Neural cell (in vitro differentiated cells): ENCODE measurements around the gene HK1. TPM values are rescaled to one million over a fixed set of nuclear protein-coding genes. Genes with fewer than 3 reads are reported as not detected.

Experiments used
- H2AFZ ChIP-seq: fragments of 200-600, 300-800 bp; sonication (generic), shearing (Covaris generic); 2 replicates; pipeline ENCODE4 v1.6.0; 2014; ENCODE audit warnings: low read depth, mild to moderate bottlenecking, antibody characterized with exemption, low read length, moderate library complexity
- H3F3A ChIP-seq: fragments of 200-600 bp; shearing (Covaris generic); 2 replicates; pipeline ENCODE4 v1.6.1; 2016; ENCODE audit warnings: mild to moderate bottlenecking, moderate library complexity, mixed read lengths, antibody characterized with exemption, low read length; ENCODE audit not compliant: insufficient read depth, poor library complexity, severe bottlenecking
- H3K27ac ChIP-seq: fragments of 200-600, 300-800 bp; sonication (generic), shearing (Covaris generic); 2 replicates; pipeline ENCODE4 v1.5.1; 2014; ENCODE audit warnings: mild to moderate bottlenecking, low read length, moderate library complexity
- H3K27me3 ChIP-seq: fragments of 300-800, 200-600 bp; sonication (generic), shearing (Covaris generic); 2 replicates; pipeline ENCODE4 v1.6.0; 2014; ENCODE audit warnings: mild to moderate bottlenecking, low read depth, low read length, moderate library complexity; ENCODE audit not compliant: insufficient read depth
- H3K36me3 ChIP-seq: fragments of 300-800, 200-600 bp; sonication (generic), shearing (Covaris generic); 2 replicates; pipeline ENCODE4 v1.5.1; 2014; ENCODE audit warnings: mild to moderate bottlenecking, antibody characterized with exemption, low read length, moderate library complexity; ENCODE audit not compliant: insufficient read depth
- H3K4me2 ChIP-seq: fragments of 300-800, 200-600 bp; sonication (generic), shearing (Covaris generic); 2 replicates; pipeline ENCODE4 v1.6.0; 2014; ENCODE audit warnings: mild to moderate bottlenecking, low read length
- H3K4me3 ChIP-seq: fragments of 300-800, 200-600 bp; sonication (generic), shearing (Covaris generic); 2 replicates; pipeline ENCODE4 v1.5.1; 2014; ENCODE audit warnings: mild to moderate bottlenecking, low read length, moderate library complexity
- H3K79me2 ChIP-seq: fragments of 200-600 bp; shearing (Covaris generic); replicated peaks from 2 replicates; pipeline ENCODE4 v1.6.0; 2014; ENCODE audit warnings: mild to moderate bottlenecking, low read length, moderate library complexity; ENCODE audit not compliant: insufficient read depth
- H3K9ac ChIP-seq: fragments of 300-800, 200-600 bp; sonication (generic), shearing (Covaris generic); 2 replicates; pipeline ENCODE4 v1.6.1; 2016; ENCODE audit warnings: mild to moderate bottlenecking, low read length, mixed read lengths
- H3K9me2 ChIP-seq: fragments of 200-600 bp; shearing (Covaris generic); 2 replicates; pipeline ENCODE4 v1.6.1; 2016; ENCODE audit warnings: mild to moderate bottlenecking, low read length, mixed read lengths; ENCODE audit not compliant: insufficient read depth
- H3K9me3 ChIP-seq: fragments of 200-600, 300-800 bp; sonication (generic), shearing (Covaris generic); 2 replicates; pipeline ENCODE4 v1.6.1; 2016; ENCODE audit warnings: mild to moderate bottlenecking, mixed run types, low read length, moderate library complexity, mixed read lengths
- H4K20me1 ChIP-seq: fragments of 200-600 bp; shearing (Covaris generic); 2 replicates; pipeline ENCODE4 v1.6.1; 2016; ENCODE audit warnings: mild to moderate bottlenecking, mixed run types; ENCODE audit not compliant: insufficient read depth
- EP300 ChIP-seq: fragments of 450-650 bp; conservative IDR thresholded peaks from 2 replicates; pipeline ENCODE4 v1.6.1; 2014; ENCODE audit warnings: antibody characterized with exemption, mild to moderate bottlenecking, moderate library complexity; ENCODE audit not compliant: poor library complexity, severe bottlenecking
- EZH2 ChIP-seq: fragments of 200-600, 300-800 bp; shearing (Covaris generic), sonication (generic); IDR thresholded peaks from 2 replicates; pipeline ENCODE4 v1.6.1; 2014; ENCODE audit warnings: antibody characterized with exemption, low read length, borderline replicate concordance, mild to moderate bottlenecking; ENCODE audit not compliant: insufficient read depth, poor library complexity, severe bottlenecking
- MXI1 ChIP-seq: fragments of 450-650 bp; conservative IDR thresholded peaks from 2 replicates; pipeline ENCODE4 v1.6.1; 2014; ENCODE audit warnings: antibody characterized with exemption, mild to moderate bottlenecking; ENCODE audit not compliant: poor library complexity, severe bottlenecking
- POLR2AphosphoS5 ChIP-seq: IDR thresholded peaks from 2 replicates; pipeline ENCODE4 v1.6.1; 2012
- RAD21 ChIP-seq: fragments of 450-650 bp; conservative IDR thresholded peaks from 2 replicates; pipeline ENCODE4 v1.6.1; 2014; ENCODE audit warnings: antibody characterized with exemption, mild to moderate bottlenecking, moderate library complexity
- SMC3 ChIP-seq: fragments of 450-650 bp; conservative IDR thresholded peaks from 2 replicates; pipeline ENCODE4 v1.6.1; 2014; ENCODE audit warnings: antibody characterized with exemption, mild to moderate bottlenecking, moderate library complexity; ENCODE audit not compliant: poor library complexity
- TAF1 ChIP-seq: IDR thresholded peaks from 2 replicates; pipeline ENCODE4 v1.6.1; 2012; ENCODE audit warnings: low read depth
- polyA plus RNA-seq: library from polyadenylated mRNA; depleted of rRNA; stranded (reverse); fragments of >200 nt; gene quantifications from 2 replicates; pipeline ENCODE4 v1.2.3, GENCODE V29; 2014
- TF ChIP-seq, protein P1 (sequence below): IDR thresholded peaks from 2 replicates; pipeline ENCODE4 v1.6.1; 2012; ENCODE audit warnings: borderline replicate concordance
- TF ChIP-seq, protein P2 (sequence below): fragments of 450-650 bp; IDR thresholded peaks from 2 replicates; pipeline ENCODE4 v1.5.1; 2014; ENCODE audit warnings: antibody characterized with exemption, mild to moderate bottlenecking, moderate library complexity; ENCODE audit not compliant: poor library complexity, severe bottlenecking

The HK1 gene
- polyA plus RNA-seq, 1 donor from 2014 or later = 60.5 TPM

- TF ChIP-seq, protein P1, sequence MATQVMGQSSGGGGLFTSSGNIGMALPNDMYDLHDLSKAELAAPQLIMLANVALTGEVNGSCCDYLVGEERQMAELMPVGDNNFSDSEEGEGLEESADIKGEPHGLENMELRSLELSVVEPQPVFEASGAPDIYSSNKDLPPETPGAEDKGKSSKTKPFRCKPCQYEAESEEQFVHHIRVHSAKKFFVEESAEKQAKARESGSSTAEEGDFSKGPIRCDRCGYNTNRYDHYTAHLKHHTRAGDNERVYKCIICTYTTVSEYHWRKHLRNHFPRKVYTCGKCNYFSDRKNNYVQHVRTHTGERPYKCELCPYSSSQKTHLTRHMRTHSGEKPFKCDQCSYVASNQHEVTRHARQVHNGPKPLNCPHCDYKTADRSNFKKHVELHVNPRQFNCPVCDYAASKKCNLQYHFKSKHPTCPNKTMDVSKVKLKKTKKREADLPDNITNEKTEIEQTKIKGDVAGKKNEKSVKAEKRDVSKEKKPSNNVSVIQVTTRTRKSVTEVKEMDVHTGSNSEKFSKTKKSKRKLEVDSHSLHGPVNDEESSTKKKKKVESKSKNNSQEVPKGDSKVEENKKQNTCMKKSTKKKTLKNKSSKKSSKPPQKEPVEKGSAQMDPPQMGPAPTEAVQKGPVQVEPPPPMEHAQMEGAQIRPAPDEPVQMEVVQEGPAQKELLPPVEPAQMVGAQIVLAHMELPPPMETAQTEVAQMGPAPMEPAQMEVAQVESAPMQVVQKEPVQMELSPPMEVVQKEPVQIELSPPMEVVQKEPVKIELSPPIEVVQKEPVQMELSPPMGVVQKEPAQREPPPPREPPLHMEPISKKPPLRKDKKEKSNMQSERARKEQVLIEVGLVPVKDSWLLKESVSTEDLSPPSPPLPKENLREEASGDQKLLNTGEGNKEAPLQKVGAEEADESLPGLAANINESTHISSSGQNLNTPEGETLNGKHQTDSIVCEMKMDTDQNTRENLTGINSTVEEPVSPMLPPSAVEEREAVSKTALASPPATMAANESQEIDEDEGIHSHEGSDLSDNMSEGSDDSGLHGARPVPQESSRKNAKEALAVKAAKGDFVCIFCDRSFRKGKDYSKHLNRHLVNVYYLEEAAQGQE = no peak
Observed at GRCh38 chr10:69272624-69273023, 5.7 kb upstream of the HK1 start (continued).

DNA sequence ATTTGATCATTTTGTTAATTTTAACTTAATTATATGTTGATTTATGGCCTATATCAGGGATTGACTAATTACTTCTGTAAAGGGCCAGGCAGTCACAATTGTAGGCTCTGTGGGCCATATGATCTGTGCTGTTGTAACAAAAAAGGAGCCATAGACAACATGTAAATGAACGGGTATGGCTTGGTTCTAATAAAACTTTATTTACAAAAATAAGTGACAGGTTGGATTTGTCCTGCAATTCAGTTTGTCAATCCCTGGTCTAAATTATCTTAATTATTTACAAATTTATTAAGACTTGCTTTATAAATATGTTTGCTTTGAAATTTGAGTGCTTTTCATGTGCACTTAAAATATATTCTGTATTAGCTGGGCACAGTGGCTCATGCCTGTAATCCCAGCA, 2.9 kb upstream of the HK1 start:
- no peak overlapping the region for H2AFZ ChIP-seq
- H3K27ac ChIP-seq = no peak overlapping the region
- no peaks in the 10 kb centered on the region for H3K9me2 ChIP-seq
- H3K9me3 ChIP-seq = no peaks in the 10 kb centered on the region
- H3F3A ChIP-seq = no peaks in the 10 kb centered on the region
- no peaks in the 10 kb centered on the region for H3K79me2 ChIP-seq
- no peak overlapping the region for H3K4me2 ChIP-seq
- H3K4me3 ChIP-seq = no peak overlapping the region
- H3K9ac ChIP-seq = no peak overlapping the region
- H4K20me1 ChIP-seq = no peaks in the 10 kb centered on the region
- no peaks in the 10 kb centered on the region for H3K36me3 ChIP-seq
- H3K27me3 ChIP-seq = no peaks in the 10 kb centered on the region
- TF ChIP-seq EZH2 = no peak
- TF ChIP-seq SMC3 = no peak
- TF ChIP-seq TAF1 = no peak
- TF ChIP-seq MXI1 = no peak
- TF ChIP-seq, protein P1 = no peak
- TF ChIP-seq EP300 = no peak
- TF ChIP-seq RAD21 = no peak
- no peak for TF ChIP-seq POLR2AphosphoS5
- TF ChIP-seq, protein P2, sequence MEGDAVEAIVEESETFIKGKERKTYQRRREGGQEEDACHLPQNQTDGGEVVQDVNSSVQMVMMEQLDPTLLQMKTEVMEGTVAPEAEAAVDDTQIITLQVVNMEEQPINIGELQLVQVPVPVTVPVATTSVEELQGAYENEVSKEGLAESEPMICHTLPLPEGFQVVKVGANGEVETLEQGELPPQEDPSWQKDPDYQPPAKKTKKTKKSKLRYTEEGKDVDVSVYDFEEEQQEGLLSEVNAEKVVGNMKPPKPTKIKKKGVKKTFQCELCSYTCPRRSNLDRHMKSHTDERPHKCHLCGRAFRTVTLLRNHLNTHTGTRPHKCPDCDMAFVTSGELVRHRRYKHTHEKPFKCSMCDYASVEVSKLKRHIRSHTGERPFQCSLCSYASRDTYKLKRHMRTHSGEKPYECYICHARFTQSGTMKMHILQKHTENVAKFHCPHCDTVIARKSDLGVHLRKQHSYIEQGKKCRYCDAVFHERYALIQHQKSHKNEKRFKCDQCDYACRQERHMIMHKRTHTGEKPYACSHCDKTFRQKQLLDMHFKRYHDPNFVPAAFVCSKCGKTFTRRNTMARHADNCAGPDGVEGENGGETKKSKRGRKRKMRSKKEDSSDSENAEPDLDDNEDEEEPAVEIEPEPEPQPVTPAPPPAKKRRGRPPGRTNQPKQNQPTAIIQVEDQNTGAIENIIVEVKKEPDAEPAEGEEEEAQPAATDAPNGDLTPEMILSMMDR = no peak
